ENCODE measurements around the gene ANKRD63. TPM values are rescaled to one million over a fixed set of nuclear protein-coding genes. Genes with fewer than 3 reads are reported as not detected.
A peak's percentile ranks its signal among the peaks of the same experiment; 100 is the strongest.

Gene ANKRD63
- total RNA-seq, 1 donor from 2014 or later = not detected

DNA sequence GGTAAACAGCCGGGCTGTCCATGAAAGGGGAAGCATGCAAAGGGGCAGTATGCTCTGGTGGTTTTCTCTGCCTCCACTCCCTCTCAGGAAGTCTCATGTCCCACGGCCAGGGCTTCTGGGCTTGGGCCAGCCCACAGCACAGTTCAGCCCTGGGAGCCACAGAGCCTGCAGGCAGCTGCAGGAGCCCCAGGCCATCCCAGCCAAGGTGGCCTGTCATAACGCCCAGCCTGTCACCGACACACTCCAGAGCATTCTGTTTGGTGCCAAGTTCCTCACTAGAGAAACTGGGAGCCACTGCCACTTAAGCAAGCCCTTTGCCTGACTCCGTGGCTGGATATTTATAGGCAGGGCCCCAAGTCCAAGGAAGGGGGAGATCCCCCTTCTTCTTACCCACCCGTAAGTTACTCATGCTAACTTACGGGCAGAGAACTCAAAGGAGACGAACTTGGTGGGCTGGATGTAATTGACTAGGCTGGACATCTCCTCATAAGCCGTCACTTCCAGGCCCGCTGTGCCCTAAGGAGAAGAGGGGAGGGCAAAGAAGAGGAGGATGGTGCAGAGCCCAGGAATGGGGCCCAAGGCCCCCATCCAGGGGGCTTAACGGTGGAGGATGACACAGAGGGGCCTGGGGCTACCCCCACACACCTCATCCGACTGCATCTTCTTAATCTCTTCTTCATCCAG lies 13.2 kb upstream of the ANKRD63 start:
- no peak for DNase-seq (ENCODE audit: low read depth in 2 of 2)

DNA sequence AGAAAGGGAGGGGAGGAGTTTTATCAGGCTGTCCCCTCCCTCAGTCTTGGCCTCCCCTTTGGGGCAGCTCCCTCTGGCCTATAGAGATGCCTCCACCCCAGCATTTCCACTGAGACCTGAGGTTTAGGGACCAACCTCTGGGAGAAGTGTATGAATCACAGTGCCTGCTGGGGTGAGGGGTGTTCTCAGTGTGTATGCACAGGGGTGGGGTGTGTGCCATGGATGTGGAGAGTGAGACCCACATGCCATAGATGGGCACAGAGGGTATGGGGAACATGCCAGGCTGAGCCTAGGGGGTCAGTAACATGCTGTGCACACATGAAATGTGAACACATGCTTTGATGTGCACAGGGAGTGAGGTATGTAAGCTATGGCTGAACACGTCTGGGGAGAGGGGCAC lies 12.4 kb upstream of the ANKRD63 start:
- DNase-seq (ENCODE audit: low read depth in 2 of 2) = no peak

GRCh38 chr15:40293905-40294895 lies 11.3 kb upstream of the ANKRD63 start:
- no peak for DNase-seq (ENCODE audit: low read depth in 2 of 2)

DNA sequence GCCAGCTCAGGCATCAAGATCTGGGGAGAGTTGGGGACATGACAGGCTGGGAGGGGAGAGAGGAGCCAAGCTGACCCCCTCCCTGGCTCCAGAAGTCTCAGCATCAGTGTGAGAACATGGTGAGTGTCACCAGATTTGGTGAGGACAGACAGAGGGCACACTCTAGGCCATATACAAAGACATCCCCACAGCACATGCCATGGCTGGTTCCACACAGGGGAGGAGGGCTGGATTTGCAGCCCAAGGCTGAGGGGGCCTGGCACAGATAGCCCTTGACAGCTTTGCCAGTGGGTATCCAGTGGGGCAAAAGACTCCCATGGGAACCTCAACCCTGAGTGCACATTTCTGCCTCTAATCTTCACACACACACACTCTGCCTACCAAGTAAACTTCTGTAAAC lies 10.1 kb upstream of the ANKRD63 start:
- no peak for DNase-seq (ENCODE audit: low read depth in 2 of 2)

- DNase-seq (ENCODE audit: low read depth in 2 of 2) = no peak
Observed at GRCh38 chr15:40292246-40292645, 9.4 kb upstream of the ANKRD63 start.

DNA sequence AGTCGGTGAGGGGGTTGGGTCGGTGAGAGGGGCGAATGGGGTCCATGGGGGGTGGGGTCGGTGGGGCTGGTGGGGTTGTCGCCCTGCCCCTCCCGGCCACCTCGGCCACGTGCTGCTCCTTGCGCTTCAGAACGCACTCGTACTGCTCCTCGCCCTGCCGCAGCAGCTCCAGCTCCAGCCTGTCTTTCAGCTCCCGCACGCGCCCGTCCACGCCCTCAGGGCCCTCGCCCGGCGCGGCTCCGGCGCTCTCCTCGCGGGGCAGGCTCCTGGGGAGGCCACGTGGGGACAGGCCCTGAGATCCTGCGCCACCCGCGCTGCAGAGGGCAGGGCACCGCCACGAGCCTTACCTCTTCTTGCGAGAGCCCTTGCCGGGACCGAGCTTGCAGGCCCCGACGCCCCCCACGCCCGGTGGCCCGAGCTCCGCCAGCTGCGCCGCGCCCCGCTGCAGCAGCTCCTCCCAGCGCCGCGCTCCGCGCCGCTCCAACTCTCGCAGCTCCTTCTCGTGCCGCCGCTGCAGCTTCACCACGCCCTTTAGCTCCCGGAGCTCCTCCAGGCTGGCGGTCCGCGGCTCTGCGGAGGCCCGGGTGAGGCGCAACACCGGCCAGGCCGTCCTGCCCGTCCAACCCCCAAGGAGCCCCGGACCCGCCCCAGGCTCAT lies 8.2 kb upstream of the ANKRD63 start:
- DNase-seq (ENCODE audit: low read depth in 2 of 2) = peak in 1 of 2 donors; percentile 52

GRCh38 chr15:40290545-40290917 lies 7.7 kb upstream of the ANKRD63 start:
- DNase-seq (ENCODE audit: low read depth in 2 of 2) = no peak

GRCh38 chr15:40289140-40289775 lies 6.4 kb upstream of the ANKRD63 start:
- DNase-seq (ENCODE audit: low read depth in 2 of 2) = no peak

DNA sequence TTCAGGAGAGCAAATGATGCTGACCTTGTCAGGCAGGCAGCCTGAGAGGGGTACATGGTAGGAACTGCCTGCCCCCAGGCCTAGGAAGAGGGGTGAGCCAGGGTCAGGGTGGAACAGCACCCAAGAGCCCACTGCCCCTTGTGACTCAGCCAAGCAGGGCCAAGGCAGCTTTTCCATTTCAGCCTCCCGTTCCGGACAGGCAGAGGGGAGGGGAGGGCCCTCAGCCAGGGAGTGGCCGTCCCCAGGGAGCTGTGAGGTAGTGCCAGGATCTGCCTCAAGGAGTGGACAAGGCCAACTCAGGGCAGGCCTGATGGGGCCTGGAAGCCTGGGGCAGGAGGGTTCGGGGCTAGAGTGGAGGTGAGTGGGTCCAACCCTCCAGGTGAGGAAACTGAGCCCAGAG lies 5.1 kb upstream of the ANKRD63 start:
- DNase-seq (ENCODE audit: low read depth in 2 of 2) = no peak

- no peak for DNase-seq (ENCODE audit: low read depth in 2 of 2)
Observed at GRCh38 chr15:40287505-40287904, 4.6 kb upstream of the ANKRD63 start.

GRCh38 chr15:40286794-40287193 lies 3.9 kb upstream of the ANKRD63 start:
- no peak for DNase-seq (ENCODE audit: low read depth in 2 of 2)

DNA sequence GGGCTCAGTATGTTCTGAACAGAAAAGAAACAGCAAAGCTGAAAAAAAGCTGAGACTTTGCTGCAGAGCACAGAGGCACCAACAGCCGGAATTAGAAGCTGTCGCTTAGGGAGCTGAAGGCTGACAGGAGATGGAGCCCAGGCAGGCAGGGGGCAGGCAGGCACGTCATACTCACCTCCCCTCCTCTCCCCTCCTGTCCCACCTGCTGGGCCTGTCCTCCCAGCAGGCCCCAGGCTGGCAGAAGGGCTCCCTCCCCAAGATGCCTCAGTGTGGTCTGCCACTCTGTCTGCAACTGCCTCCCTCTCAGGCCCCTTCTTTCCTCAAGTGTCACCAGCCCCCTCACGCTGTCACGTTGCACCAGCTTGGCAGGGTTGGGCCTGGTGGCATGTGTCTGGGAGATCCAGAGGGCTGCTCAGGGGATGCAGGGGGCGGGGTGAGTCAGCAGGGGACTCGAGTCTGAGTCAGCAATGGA lies 3.2 kb upstream of the ANKRD63 start:
- no peak for DNase-seq (ENCODE audit: low read depth in 2 of 2)

GRCh38 chr15:40285554-40286011 lies 2.7 kb upstream of the ANKRD63 start:
- no peak for DNase-seq (ENCODE audit: low read depth in 2 of 2)

DNA sequence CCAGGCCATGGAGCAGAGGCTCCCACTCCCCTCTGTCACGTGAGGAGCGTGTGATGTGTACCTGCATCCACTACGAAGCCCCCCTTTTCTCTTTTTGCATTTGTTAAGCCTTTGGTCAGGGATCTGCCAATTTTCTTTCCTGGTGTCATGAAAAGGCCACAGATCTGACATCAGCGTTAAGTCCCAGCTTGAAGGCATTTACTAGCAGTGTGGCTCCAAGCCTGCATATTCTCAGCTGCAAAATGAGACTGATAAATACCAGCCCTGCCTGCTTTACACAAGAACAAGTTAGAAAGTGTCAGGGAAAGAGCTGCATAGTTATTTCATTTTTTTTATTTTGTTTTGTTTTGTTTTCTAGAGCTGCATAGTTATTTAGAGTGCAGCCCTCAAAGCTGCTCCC lies 2.3 kb upstream of the ANKRD63 start:
- no peak for DNase-seq (ENCODE audit: low read depth in 2 of 2)

DNA sequence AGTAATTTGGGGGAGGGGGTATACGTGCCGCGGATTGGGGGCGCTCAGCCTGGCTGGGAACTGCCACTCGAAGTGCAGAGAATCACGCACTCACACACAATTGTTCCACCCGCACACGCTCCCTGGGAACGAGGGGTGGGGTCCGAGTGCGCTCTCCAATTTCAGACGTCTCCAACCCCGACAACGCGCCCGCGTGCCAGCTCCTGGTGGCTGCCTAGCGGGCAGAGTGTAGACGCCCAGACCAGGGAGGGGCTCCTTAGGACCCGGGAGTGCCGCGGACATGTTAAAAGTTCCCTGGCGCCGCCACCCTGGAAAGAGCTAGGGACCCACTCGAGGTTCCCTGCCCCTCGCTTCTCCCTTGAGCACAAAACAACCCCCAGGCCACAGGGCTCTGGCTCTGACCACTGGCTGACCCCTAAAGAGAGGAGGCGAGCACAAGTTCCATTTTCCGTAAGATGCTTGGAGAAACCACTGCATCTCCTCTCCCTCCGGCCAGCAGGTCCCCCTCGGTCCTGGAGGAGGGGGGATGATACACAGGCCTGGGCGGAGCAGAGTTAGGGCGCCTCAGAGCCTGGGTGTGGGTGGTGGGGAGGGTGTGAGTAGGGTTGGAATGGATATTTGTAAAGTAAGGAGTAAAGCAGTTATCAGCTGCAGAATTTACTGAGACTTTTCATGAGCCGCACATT lies 894 bp upstream of the ANKRD63 start:
- no peak for DNase-seq (ENCODE audit: low read depth in 2 of 2)

GRCh38 chr15:40282147-40282868 lies 556 bp downstream of the ANKRD63 start:
- peak in 1 of 2 donors; percentile 43 for DNase-seq (ENCODE audit: low read depth in 2 of 2)

- DNase-seq (ENCODE audit: low read depth in 2 of 2) = no peak
Observed at GRCh38 chr15:40281801-40282146, 1.1 kb downstream of the ANKRD63 start.

DNA sequence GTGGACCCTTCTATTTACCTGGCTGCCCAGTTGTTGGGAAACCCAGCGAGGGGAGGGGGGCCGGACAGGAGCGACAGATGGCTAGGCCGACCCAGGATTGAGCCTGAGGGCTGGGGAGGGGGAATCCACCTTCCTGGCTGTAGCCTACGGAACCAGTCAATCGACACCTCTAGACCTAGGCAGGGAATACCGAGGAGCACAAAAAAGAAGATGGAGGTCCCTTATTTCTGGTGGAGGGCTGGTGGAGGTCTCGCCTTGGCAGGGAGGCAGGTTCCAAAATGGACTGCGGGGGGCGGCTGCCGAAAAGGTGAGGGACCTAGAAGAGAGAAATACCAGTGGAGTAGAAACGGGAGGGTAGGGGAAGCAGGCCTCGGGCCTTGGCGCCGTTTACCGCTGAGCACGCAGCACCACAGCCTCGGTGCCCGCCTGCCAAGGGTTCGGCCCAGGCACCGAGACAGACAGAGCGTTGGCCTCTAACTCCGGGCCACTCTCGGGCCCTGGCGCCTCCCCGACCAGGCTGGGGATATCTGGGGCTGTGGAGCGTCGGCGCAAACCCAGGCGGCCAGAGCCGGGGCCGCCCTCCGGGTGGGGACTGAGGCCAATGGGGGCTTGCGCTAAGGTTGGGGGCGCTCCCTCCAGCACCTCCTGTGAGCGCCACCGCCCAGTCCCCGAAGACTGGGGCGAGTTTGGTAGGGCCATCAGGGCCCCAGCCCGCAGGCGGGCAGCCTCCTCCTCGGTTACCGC lies 1.6 kb downstream of the ANKRD63 start:
- DNase-seq (ENCODE audit: low read depth in 2 of 2) = no peak

- no peak for DNase-seq (ENCODE audit: low read depth in 2 of 2)
Observed at GRCh38 chr15:40280260-40281056, 2.4 kb downstream of the ANKRD63 start.
